Measurements from ENCODE around the gene ZSCAN4.

GRCh38 chr19:57667228-57667627, 1.5 kb upstream of the ZSCAN4 start:
- TF ChIP-seq POLR2A (IDR thresholded peaks at IDR 0.05) = no peak
- TF ChIP-seq, protein P1, sequence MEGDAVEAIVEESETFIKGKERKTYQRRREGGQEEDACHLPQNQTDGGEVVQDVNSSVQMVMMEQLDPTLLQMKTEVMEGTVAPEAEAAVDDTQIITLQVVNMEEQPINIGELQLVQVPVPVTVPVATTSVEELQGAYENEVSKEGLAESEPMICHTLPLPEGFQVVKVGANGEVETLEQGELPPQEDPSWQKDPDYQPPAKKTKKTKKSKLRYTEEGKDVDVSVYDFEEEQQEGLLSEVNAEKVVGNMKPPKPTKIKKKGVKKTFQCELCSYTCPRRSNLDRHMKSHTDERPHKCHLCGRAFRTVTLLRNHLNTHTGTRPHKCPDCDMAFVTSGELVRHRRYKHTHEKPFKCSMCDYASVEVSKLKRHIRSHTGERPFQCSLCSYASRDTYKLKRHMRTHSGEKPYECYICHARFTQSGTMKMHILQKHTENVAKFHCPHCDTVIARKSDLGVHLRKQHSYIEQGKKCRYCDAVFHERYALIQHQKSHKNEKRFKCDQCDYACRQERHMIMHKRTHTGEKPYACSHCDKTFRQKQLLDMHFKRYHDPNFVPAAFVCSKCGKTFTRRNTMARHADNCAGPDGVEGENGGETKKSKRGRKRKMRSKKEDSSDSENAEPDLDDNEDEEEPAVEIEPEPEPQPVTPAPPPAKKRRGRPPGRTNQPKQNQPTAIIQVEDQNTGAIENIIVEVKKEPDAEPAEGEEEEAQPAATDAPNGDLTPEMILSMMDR (IDR thresholded peaks at IDR 0.05) = no peak
- TF ChIP-seq POLR2AphosphoS5 (IDR thresholded peaks at IDR 0.05) = no peak

Data from prostate gland (tissue), 2 donors.